ENCODE results near the gene ATP6V0E2. TPM values are rescaled to one million over a fixed set of nuclear protein-coding genes. Genes with fewer than 3 reads are reported as not detected.
"Not testable (repeated sequence)": the region's sequence is repeated elsewhere in the genome, so short reads cannot be mapped to it uniquely, and the experiment has no call there.

ATP6V0E2 gene
- total RNA-seq, 1 donor from 2014 or later, result 40.8 TPM

DNA sequence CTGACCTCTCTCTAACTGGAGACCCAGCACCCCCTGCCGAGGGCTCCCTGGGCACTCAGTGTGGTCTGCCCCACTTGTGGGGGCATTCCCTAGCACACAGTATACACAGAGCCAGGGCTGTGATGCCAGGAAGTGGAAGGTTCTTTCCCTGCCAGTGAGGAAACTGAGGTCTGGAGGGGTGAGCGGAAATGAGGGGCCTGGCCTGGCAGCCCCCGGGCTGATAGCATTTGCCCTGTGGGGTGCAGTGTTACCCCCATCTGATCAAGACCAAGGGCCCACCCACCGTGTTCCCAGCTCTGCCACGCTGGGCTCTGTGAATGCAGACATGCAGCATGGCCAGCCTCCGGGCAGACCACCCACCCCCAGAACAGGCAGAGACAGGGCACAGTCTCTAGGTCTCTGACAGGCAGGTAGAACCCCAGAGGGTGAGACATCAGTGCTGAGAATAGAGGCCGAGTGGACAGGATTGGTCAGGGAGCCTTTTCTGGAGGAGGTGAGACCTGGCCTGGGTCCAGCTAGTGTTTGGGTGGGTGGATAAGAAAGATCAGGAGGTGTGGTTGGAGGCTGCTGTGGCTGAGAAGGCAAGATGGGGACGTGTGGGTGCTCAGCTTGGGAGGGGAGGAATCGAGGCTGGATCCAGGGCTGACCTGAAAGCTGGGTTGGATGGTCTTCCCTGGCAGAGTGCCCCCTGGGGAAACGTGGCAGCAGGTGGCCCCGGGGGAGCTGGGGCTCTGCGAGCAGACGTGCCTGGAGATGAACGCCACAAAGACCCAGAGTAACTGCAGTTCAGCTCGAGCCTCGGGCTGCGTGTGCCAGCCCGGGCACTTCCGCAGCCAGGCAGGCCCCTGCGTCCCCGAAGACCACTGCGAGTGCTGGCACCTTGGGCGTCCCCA, 46.4 kb upstream of the ATP6V0E2 start:
- no peaks in the 10 kb centered on the region for H3K36me3 ChIP-seq (ENCODE audit: control insufficient read depth, insufficient read depth, low read length)
- TF ChIP-seq, protein P1, sequence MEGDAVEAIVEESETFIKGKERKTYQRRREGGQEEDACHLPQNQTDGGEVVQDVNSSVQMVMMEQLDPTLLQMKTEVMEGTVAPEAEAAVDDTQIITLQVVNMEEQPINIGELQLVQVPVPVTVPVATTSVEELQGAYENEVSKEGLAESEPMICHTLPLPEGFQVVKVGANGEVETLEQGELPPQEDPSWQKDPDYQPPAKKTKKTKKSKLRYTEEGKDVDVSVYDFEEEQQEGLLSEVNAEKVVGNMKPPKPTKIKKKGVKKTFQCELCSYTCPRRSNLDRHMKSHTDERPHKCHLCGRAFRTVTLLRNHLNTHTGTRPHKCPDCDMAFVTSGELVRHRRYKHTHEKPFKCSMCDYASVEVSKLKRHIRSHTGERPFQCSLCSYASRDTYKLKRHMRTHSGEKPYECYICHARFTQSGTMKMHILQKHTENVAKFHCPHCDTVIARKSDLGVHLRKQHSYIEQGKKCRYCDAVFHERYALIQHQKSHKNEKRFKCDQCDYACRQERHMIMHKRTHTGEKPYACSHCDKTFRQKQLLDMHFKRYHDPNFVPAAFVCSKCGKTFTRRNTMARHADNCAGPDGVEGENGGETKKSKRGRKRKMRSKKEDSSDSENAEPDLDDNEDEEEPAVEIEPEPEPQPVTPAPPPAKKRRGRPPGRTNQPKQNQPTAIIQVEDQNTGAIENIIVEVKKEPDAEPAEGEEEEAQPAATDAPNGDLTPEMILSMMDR (IDR thresholded peaks at IDR 0.05; ENCODE audit: insufficient read depth, low read length, poor library complexity, severe bottlenecking), result no peak
- peaks cover 12% of the 10 kb centered on the region for H3K27me3 ChIP-seq (ENCODE audit: control insufficient read depth, insufficient read depth, low read length)
- no peak for DNase-seq (ENCODE audit: low read depth)
- H3K4me3 ChIP-seq (ENCODE audit: low read depth, low read length), result no peak overlapping the region

DNA sequence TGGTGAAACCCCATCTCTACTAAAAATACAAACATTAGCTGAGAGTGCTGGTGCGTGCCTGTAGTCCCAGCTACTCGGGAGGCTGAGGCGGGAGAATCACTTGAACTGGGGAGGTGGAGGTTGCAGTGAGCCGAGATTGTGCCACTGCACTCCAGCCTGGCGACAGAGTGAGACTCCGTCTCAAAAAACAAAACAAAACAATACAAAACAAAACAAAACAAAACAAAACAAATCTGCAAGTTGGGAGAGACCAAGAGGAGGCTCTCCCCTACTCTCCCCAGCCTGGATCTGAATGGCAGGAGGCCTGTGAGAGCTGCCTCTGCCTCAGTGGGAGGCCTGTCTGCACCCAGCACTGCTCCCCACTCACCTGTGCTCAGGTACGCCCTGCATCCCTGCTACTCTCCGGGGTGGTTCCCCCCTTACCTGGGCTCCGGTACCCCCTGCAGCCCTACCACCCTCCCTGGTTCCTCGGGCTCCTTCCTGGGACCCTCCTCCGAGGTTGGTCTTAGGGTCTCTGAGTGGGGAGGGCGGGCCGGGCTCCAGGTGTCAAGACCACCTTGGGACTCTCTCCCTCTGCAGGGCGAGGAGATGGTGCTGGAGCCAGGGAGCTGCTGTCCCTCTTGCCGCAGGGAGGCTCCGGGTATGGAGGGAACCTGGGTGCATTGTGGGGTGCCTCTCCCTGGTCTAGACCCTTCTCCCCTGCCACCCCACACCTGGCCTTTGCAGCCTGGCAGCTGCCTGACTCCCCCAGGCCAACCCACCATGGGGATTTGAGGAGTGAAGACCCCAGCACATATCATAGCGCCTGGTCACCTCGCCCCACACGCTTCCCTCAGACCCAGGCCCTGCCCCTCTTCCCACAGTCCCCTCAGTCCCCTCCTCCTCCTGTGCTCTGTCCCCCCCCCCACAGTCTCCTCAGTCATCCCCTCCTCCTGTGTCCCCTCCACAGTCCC, 45.1 kb upstream of the ATP6V0E2 start:
- Histone ChIP-seq H3K27me3 (ENCODE audit: control insufficient read depth, insufficient read depth, low read length) (peaks cover 16% of the 10 kb centered on the region), H3K4me3 (ENCODE audit: low read depth, low read length) (no peak overlapping the region), H3K36me3 (ENCODE audit: control insufficient read depth, insufficient read depth, low read length) (no peaks in the 10 kb centered on the region)
- DNase-seq (ENCODE audit: low read depth), result no peak
- TF ChIP-seq, protein P1 (IDR thresholded peaks at IDR 0.05; ENCODE audit: insufficient read depth, low read length, poor library complexity, severe bottlenecking), result no peak

DNA sequence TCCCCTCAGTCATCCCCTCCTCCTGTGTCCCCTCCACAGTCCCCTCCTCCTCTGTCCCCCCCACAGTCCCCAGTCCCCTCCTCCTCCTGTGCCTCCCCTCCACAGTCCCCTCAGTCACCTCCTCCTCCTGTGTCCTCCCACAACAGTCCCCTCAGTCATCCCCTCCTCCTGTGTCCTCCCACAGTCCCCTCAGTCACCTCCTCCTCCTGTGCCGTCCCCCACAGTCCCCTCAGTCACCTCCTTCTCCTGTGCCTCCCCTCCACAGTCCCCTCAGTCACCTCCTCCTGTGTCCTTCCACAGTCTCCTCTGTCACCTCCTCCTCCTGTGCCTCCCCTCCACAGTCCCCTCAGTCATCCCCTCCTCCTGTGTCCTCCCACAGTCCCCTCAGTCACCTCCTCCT, 43.2 kb upstream of the ATP6V0E2 start:
- not testable (repeated sequence) for H3K36me3 ChIP-seq (ENCODE audit: control insufficient read depth, insufficient read depth, low read length); H3K4me3 ChIP-seq (ENCODE audit: low read depth, low read length); DNase-seq (ENCODE audit: low read depth)
- peaks cover 19% of the 10 kb centered on the region for H3K27me3 ChIP-seq (ENCODE audit: control insufficient read depth, insufficient read depth, low read length)

DNA sequence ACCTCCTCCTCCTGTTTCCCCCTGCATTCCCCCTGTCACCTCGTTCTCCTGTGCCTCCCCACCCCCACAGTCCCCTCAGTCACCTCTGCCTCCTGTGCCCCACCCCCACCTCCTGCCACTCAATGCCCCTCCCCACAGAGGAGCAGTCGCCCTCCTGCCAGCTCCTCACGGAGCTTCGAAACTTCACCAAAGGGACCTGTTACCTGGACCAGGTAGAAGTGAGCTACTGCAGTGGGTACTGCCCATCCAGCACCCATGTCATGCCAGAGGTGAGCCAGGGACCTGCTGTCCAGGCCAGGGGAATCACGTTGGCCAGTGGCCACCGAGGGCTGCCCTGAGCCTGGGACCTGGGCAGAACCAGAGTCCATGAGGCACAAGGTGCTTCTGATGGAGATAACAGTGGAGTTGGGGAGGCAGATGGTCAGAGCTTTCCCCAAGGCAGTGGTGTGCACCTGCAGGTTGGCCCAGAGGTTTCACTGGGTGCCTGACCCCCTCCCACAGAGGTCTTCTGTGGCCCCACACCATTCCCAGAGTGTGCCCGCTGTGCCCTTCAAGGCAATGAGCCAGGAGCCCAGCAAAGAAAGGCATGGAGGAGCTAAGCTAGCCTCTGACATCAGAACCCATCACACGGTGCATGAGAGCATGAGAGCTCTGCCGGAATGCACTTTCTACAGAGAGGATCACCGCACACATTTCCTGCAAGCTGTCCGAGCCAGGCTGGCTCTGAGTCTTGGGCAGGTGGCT, 42.6 kb upstream of the ATP6V0E2 start:
- TF ChIP-seq, protein P1 (IDR thresholded peaks at IDR 0.05; ENCODE audit: insufficient read depth, low read length, poor library complexity, severe bottlenecking), result no peak
- no peaks in the 10 kb centered on the region for H3K36me3 ChIP-seq (ENCODE audit: control insufficient read depth, insufficient read depth, low read length)
- peaks cover 16% of the 10 kb centered on the region for H3K27me3 ChIP-seq (ENCODE audit: control insufficient read depth, insufficient read depth, low read length)
- no peak for DNase-seq (ENCODE audit: low read depth)
- H3K4me3 ChIP-seq (ENCODE audit: low read depth, low read length), result no peak overlapping the region

DNA sequence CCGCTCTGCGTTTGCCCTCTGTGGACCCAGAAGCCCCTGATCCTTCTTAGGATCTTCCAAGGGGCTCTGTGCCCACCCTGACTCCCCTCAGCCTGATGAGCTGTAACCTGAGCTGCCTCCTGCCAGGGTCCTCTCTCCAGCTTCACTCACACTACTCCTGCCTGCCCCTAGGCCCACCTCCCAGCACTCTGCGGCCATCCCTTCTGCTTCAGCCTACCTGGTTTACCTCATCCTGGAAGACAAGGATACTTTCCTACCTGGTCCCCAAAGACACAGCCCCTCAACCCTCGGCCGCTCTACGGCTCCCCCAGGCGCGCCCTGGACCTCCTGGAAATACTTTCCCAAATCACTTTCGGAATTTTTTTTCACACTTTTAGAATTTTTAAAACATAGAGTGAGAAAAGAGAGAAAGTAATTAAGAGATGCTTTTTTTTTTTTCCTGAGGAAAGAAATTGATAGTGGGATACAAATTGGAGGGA, 42.0 kb upstream of the ATP6V0E2 start:
- no peak for DNase-seq (ENCODE audit: low read depth)
- no peak overlapping the region for H3K4me3 ChIP-seq (ENCODE audit: low read depth, low read length)
- H3K36me3 ChIP-seq (ENCODE audit: control insufficient read depth, insufficient read depth, low read length), result no peaks in the 10 kb centered on the region
- peaks cover 16% of the 10 kb centered on the region for H3K27me3 ChIP-seq (ENCODE audit: control insufficient read depth, insufficient read depth, low read length)
- TF ChIP-seq, protein P1 (IDR thresholded peaks at IDR 0.05; ENCODE audit: insufficient read depth, low read length, poor library complexity, severe bottlenecking), result no peak
